GM19397 (cell line): ENCODE data around the gene FAM136A.
"Not testable (repeated sequence)": the region's sequence is repeated elsewhere in the genome, so short reads cannot be mapped to it uniquely, and the experiment has no call there.

Experiments used
- ATAC-seq: cut with Tn5 transposase; IDR thresholded peaks from one replicate; pipeline ENCODE4 v1.9.1; 2021; ENCODE audit warnings: mild to moderate bottlenecking, moderate library complexity; ENCODE audit not compliant: unreplicated experiment

The FAM136A gene

GRCh38 chr2:70300771-70301343 is 1.0 kb downstream of the FAM136A start:
- ATAC-seq, result no peak

- ATAC-seq, result not testable (repeated sequence)
Measured at GRCh38 chr2:70297828-70298227, 4.0 kb downstream of the FAM136A start.

GRCh38 chr2:70283500-70284191 is 18.2 kb downstream of the FAM136A start:
- ATAC-seq, result no peak

GRCh38 chr2:70282439-70282838 is 19.4 kb downstream of the FAM136A start:
- ATAC-seq, result no peak

GRCh38 chr2:70280242-70280798 is 21.5 kb downstream of the FAM136A start:
- no peak for ATAC-seq

- no peak for ATAC-seq
Measured at GRCh38 chr2:70270323-70270722, 31.5 kb downstream of the FAM136A start.

GRCh38 chr2:70269422-70270302 is 32.2 kb downstream of the FAM136A start:
- not testable (repeated sequence) for ATAC-seq

- not testable (repeated sequence) for ATAC-seq
Measured at GRCh38 chr2:70266925-70267324, 34.9 kb downstream of the FAM136A start.

- no peak for ATAC-seq
Measured at GRCh38 chr2:70261501-70261900, 40.4 kb downstream of the FAM136A start.

GRCh38 chr2:70258532-70258875 is 43.4 kb downstream of the FAM136A start:
- peak; percentile 5 for ATAC-seq

- no peak for ATAC-seq
Measured at GRCh38 chr2:70255637-70256314, 46.1 kb downstream of the FAM136A start.

GRCh38 chr2:70250434-70250833 is 51.4 kb downstream of the FAM136A start:
- no peak for ATAC-seq

GRCh38 chr2:70248181-70248847 is 53.6 kb downstream of the FAM136A start, which contains the start of gene TIA1:
Gene TIA1, minus strand, starts transcription at chr2:70248628. Its CDS starts 198 bp downstream, at chr2:70248430.
- peak; percentile 93 for ATAC-seq

GRCh38 chr2:70247364-70248180 is 54.3 kb downstream of the FAM136A start:
- ATAC-seq, result no peak
